Neural crest cell (in vitro differentiated cells): ENCODE measurements around the gene CYLC2. TPM values are rescaled to one million over a fixed set of nuclear protein-coding genes. Genes with fewer than 3 reads are reported as not detected.

Experiments
- DNase-seq: peaks from one replicate; pipeline ENCODE4 v3.0.0; 2021; ENCODE audit warnings: low read depth, mixed read lengths, low spot score
- H3K27ac Mint-ChIP-seq: one replicate; pipeline ENCODE4 v1.8.0; 2021; ENCODE audit warnings: mild to moderate bottlenecking, mixed read lengths; ENCODE audit not compliant: unreplicated experiment
- H3K27me3 Mint-ChIP-seq: 2 replicates; pipeline ENCODE4 v1.8.0; 2021; ENCODE audit warnings: low read depth, mild to moderate bottlenecking, mixed read lengths
- H3K36me3 Mint-ChIP-seq: 2 replicates; pipeline ENCODE4 v1.8.0; 2021; ENCODE audit warnings: low read depth, mild to moderate bottlenecking, mixed read lengths
- H3K4me1 Mint-ChIP-seq: 2 replicates; pipeline ENCODE4 v1.8.0; 2021; ENCODE audit warnings: mixed read lengths
- H3K4me3 Mint-ChIP-seq: one replicate; pipeline ENCODE4 v1.8.0; 2021; ENCODE audit warnings: mild to moderate bottlenecking, mixed read lengths
- H3K9me3 Mint-ChIP-seq: 2 replicates; pipeline ENCODE4 v1.8.0; 2021; ENCODE audit warnings: mixed read lengths
- total RNA-seq: library from RNA; stranded (reverse); gene quantifications from 2 replicates; pipeline ENCODE4 v1.2.1, GENCODE V29; 2021
- TF ChIP-seq, protein P1 (sequence below): fragments of 200-600 bp; sonication (generic); conservative IDR thresholded peaks from 2 replicates; pipeline ENCODE4 v1.5.0; 2021; ENCODE audit warnings: antibody characterized with exemption, mild to moderate bottlenecking

CYLC2 gene
- total RNA-seq, 1 donor from 2014 or later, result not detected

GRCh38 chr9:102974530-102974929 lies 20.6 kb upstream of the CYLC2 start:
- DNase-seq, result no peak
- Mint-ChIP-seq H3K36me3 (no peaks in the 10 kb centered on the region), H3K27me3 (no peaks in the 10 kb centered on the region), H3K9me3 (peaks cover 10% of the 10 kb centered on the region), H3K4me3 (no peak overlapping the region), H3K4me1 (no peaks in the 10 kb centered on the region), H3K27ac (no peak overlapping the region)
- TF ChIP-seq, protein P1, sequence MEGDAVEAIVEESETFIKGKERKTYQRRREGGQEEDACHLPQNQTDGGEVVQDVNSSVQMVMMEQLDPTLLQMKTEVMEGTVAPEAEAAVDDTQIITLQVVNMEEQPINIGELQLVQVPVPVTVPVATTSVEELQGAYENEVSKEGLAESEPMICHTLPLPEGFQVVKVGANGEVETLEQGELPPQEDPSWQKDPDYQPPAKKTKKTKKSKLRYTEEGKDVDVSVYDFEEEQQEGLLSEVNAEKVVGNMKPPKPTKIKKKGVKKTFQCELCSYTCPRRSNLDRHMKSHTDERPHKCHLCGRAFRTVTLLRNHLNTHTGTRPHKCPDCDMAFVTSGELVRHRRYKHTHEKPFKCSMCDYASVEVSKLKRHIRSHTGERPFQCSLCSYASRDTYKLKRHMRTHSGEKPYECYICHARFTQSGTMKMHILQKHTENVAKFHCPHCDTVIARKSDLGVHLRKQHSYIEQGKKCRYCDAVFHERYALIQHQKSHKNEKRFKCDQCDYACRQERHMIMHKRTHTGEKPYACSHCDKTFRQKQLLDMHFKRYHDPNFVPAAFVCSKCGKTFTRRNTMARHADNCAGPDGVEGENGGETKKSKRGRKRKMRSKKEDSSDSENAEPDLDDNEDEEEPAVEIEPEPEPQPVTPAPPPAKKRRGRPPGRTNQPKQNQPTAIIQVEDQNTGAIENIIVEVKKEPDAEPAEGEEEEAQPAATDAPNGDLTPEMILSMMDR, result no peak

DNA sequence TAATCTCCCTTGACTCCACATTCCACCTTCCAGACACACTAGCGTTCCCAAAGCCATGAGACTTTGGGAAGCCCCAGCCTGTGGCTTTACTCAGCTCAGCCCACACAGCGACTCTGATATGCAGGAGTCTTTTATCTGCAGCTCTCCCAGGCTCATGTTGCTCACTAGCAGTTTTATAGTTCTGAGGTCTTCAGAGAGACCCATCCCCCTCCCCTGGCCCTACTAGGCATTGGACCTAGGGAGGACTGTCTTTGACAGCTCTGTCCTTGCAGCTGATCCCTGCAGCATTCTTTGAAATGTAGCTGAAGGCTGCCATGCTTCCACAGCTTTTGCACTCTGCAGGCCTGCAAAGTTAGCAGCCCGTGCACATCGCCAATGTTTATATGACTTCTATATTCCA lies 19.9 kb upstream of the CYLC2 start:
- peaks cover 9% of the 10 kb centered on the region for H3K9me3 Mint-ChIP-seq
- no peaks in the 10 kb centered on the region for H3K36me3 Mint-ChIP-seq
- H3K27me3 Mint-ChIP-seq, result no peaks in the 10 kb centered on the region
- TF ChIP-seq, protein P1, result no peak
- H3K27ac Mint-ChIP-seq, result no peak overlapping the region
- H3K4me1 Mint-ChIP-seq, result no peaks in the 10 kb centered on the region
- no peak overlapping the region for H3K4me3 Mint-ChIP-seq
- DNase-seq, result no peak

DNA sequence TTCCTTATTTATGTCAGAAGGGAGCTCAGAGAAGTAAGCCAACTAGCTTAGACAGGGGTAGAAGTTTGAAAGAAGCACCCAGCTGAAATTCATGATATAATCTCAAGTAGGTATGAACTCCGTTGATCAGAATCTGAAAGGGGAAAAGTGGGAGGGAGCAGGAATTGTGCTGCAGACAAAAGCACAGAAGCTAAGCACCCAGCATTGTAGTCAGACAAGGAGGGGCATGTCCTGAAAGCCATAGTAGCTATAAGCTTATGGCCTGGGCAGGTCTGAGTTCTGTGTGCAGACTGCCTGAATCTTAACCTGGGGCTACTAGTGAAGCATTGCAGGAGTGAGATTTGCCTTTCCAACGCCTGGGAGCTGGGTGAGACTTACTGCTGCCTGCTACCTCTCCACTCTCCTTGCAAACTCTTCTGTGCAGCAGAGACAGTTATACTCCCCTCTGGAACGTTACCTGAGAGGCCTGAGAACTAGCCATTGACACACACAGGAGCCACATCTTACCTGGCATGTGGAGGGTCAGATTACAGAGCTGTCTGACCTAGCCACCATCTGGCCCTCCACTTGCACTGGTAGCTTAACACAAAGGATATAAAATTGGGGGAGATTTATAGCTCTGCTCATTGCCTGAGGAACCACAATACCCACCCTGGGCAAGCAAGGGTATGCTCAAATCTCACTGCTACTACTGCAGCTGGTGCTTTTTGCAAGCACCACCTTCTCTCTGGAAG lies 9.8 kb upstream of the CYLC2 start:
- Mint-ChIP-seq H3K9me3 (no peaks in the 10 kb centered on the region), H3K36me3 (no peaks in the 10 kb centered on the region), H3K4me3 (no peak overlapping the region), H3K27me3 (peaks cover 4% of the 10 kb centered on the region), H3K27ac (no peak overlapping the region), H3K4me1 (no peaks in the 10 kb centered on the region)
- DNase-seq, result no peak
- TF ChIP-seq, protein P1, result no peak

DNA sequence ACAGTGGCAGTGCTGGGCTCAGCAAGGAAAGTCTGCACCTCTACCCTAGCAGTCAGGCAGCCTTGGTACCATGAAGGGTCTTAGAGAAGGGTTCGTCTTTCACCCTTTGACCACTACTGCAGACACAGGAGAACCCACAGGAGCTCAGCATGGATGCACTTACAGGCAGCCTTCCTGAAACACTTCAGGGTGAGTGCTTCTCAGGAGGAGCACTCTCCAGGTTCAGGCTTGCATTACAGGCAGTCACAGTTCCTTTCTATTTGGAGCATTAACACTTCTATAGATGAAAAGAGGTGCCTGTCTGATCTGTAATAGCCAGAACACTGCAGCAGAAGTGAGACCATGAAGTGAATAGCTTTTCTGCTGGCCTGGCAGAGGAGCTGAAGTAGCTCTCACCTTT lies 8.7 kb upstream of the CYLC2 start:
- TF ChIP-seq, protein P1, result no peak
- Mint-ChIP-seq H3K36me3 (no peaks in the 10 kb centered on the region), H3K4me3 (no peak overlapping the region), H3K27ac (no peak overlapping the region), H3K27me3 (peaks cover 12% of the 10 kb centered on the region), H3K4me1 (no peaks in the 10 kb centered on the region), H3K9me3 (no peaks in the 10 kb centered on the region)
- DNase-seq, result no peak

DNA sequence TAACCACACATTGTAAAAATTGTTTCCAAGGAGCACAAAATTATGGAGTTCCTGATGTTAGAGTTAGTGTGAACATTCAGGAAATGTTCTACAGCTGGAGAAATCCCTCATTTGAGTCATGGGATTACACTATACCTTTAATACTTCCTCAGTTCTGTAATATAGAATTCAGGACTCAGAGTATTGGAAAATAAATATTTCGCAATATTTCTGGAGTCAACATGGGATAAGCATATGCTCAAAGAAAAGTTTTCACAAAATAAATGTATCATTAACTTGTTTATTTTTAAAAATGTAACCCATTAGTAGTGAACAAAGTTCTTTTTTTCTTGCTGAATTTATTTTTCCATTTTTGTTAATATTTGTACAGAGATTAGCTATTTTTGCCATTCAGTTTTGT lies 8.6 kb downstream of the CYLC2 start:
- Mint-ChIP-seq H3K4me3 (no peak overlapping the region), H3K36me3 (no peaks in the 10 kb centered on the region), H3K27ac (no peak overlapping the region), H3K27me3 (no peaks in the 10 kb centered on the region), H3K9me3 (no peaks in the 10 kb centered on the region), H3K4me1 (no peaks in the 10 kb centered on the region)
- TF ChIP-seq, protein P1, result no peak
- no peak for DNase-seq
